Right cardiac atrium (tissue), 5 donors: Measurements from ENCODE around the gene PRKCI. TPM values are rescaled to one million over a fixed set of nuclear protein-coding genes. Genes with fewer than 3 reads are reported as not detected.

Experiments used
- ATAC-seq, 2 donors: fragments of 200-7000 bp; cut with Tn5 transposase; one replicate each; pipeline versions ENCODE4 v1.8.0 to v1.9.1; 2020; ENCODE audit warnings: moderate library complexity in 2 of 2, mild to moderate bottlenecking in 1 of 2
- DNase-seq, 3 donors: peaks; one replicate each; pipeline ENCODE4 v3.0.0-alpha.2; 2020
- H3K27ac ChIP-seq: one replicate; pipeline ENCODE4 v1.5.1; 2013; ENCODE audit warnings: mild to moderate bottlenecking, low read length, control low read depth, moderate library complexity
- H3K27me3 ChIP-seq: one replicate; pipeline ENCODE4 v1.6.1; 2013; ENCODE audit not compliant: control insufficient read depth, insufficient read depth
- H3K4me1 ChIP-seq: one replicate; pipeline ENCODE4 v1.6.1; 2013; ENCODE audit warnings: low read length; ENCODE audit not compliant: control insufficient read depth, insufficient read depth
- H3K4me3 ChIP-seq: one replicate; pipeline ENCODE4 v1.5.1; 2013; ENCODE audit warnings: low read length, control low read depth
- H3K9me3 ChIP-seq: one replicate; pipeline ENCODE4 v1.6.1; 2013; ENCODE audit warnings: low read length; ENCODE audit not compliant: control insufficient read depth
- WGBS: extraction: QIAGEN DNeasy Blood & Tissue Kit; methylation state at CpG from one replicate; pipeline ENCODE4 v1.1.7; 2013; 5-methylcytosine and 5-hydroxymethylcytosine counted together
- intact Hi-C, 4 donors: fragments of 100-400 bp; cut with DNase I; formaldehyde crosslinking; loops; one replicate each; pipeline versions ENCODE4 v1.11.0 to v1.14.0; 2022 to 2023
- polyA plus RNA-seq: library from polyadenylated mRNA; stranded (reverse); fragments of 200-250 nt; gene quantifications from one replicate; pipeline ENCODE4 v1.2.3, GENCODE V29; 2013
- total RNA-seq, 4 donors: library from RNA; stranded (reverse); fragmentation: NEBNext Ultra II Directional; extraction: Animal tissue kit (Norgen Biotek cat#: 25700); gene quantifications; one replicate each; pipeline ENCODE4 v1.2.1, GENCODE V29; 2021
- donor health status: healthy with polysubstance abuse.
- donor health status: DM: no; HTN: yes; CAD: no.
- donor health status: DM: no; HTN: no; CAD: no.
- donor health status: DM: no; HTN: yes; CAD: no; lungs with severe emphysema.
- donor health status: DM: yes; HTN: yes; CAD: no.

PRKCI gene
- total and polyA plus RNA-seq, 5 donors, result 9.0 to 20.6 (median 16.6) TPM

GRCh38 chr3:170296703-170297102 lies 74.5 kb downstream of the PRKCI start:
- DNase-seq (no peak), ATAC-seq (no peak)
- no peaks in the 10 kb centered on the region for H3K4me1 ChIP-seq
- no peak overlapping the region for H3K4me3 ChIP-seq
- intact Hi-C loops, result no loop called here
- no peaks in the 10 kb centered on the region for H3K27me3 ChIP-seq
- H3K27ac ChIP-seq, result no peak overlapping the region
- no peaks in the 10 kb centered on the region for H3K9me3 ChIP-seq

- 49% methylated on average over 3 of the region's 3 CpGs for WGBS
- no peak for DNase-seq
- ATAC-seq, result peak in 1 of 2 donors; percentile 25
- Histone ChIP-seq H3K4me1 (no peaks in the 10 kb centered on the region), H3K4me3 (no peak overlapping the region), H3K27ac (no peak overlapping the region), H3K9me3 (no peaks in the 10 kb centered on the region), H3K27me3 (no peaks in the 10 kb centered on the region)
- intact Hi-C loops, result no loop called here
These were observed 79.2 kb downstream of the PRKCI start for GRCh38 chr3:170301405-170301804.

- no peak overlapping the region for H3K27ac ChIP-seq
- intact Hi-C loops, result no loop called here
These were observed 79.8 kb downstream of the PRKCI start for GRCh38 chr3:170302008-170302407.

GRCh38 chr3:170306015-170306414 lies 83.8 kb downstream of the PRKCI start:
- Histone ChIP-seq H3K27me3 (no peaks in the 10 kb centered on the region), H3K9me3 (no peaks in the 10 kb centered on the region), H3K4me3 (no peak overlapping the region), H3K27ac (no peak overlapping the region), H3K4me1 (no peaks in the 10 kb centered on the region)
- intact Hi-C loops, result no loop called here
- WGBS, result 90% methylated on average over 2 of the region's 2 CpGs
- DNase-seq (no peak), ATAC-seq (no peak)

More at GRCh38 chr3:170302008-170302407, 79.8 kb downstream of the PRKCI start:
- WGBS, result 97% methylated on average over 1 of the region's 1 CpG
- H3K4me1 ChIP-seq, result no peaks in the 10 kb centered on the region
- H3K9me3 ChIP-seq, result no peaks in the 10 kb centered on the region
- DNase-seq, result no peak
- no peak overlapping the region for H3K4me3 ChIP-seq
- ATAC-seq, result no peak
- H3K27me3 ChIP-seq, result no peaks in the 10 kb centered on the region

GRCh38 chr3:170307671-170308405 lies 85.6 kb downstream of the PRKCI start:
- H3K4me1 ChIP-seq, result no peaks in the 10 kb centered on the region
- no peaks in the 10 kb centered on the region for H3K9me3 ChIP-seq
- no peak overlapping the region for H3K27ac ChIP-seq
- no peak for DNase-seq
- ATAC-seq, result no peak
- H3K4me3 ChIP-seq, result no peak overlapping the region
- no peaks in the 10 kb centered on the region for H3K27me3 ChIP-seq
- 94% methylated on average over 11 of the region's 11 CpGs for WGBS
- intact Hi-C loops, result no loop called here

GRCh38 chr3:170309046-170309445 lies 86.8 kb downstream of the PRKCI start:
- no peak overlapping the region for H3K4me3 ChIP-seq
- no peaks in the 10 kb centered on the region for H3K27me3 ChIP-seq
- DNase-seq (no peak), ATAC-seq (no peak)
- no peaks in the 10 kb centered on the region for H3K9me3 ChIP-seq
- no peak overlapping the region for H3K27ac ChIP-seq
- 63% methylated on average over 1 of the region's 1 CpG for WGBS
- intact Hi-C loops, result no loop called here
- H3K4me1 ChIP-seq, result no peaks in the 10 kb centered on the region

GRCh38 chr3:170317954-170318353 lies 95.7 kb downstream of the PRKCI start:
- Histone ChIP-seq H3K4me3 (no peak overlapping the region), H3K27me3 (no peaks in the 10 kb centered on the region), H3K4me1 (peaks cover 2% of the 10 kb centered on the region), H3K9me3 (no peaks in the 10 kb centered on the region), H3K27ac (no peak overlapping the region)
- ATAC-seq (no peak), DNase-seq (no peak)
- WGBS, result 80% methylated on average over 3 of the region's 3 CpGs
- intact Hi-C loops, result no loop called here

- DNase-seq (no peak), ATAC-seq (peak in 1 of 2 donors; percentile 63)
- H3K27ac ChIP-seq, result no peak overlapping the region
- no peak overlapping the region for H3K4me3 ChIP-seq
- H3K4me1 ChIP-seq, result peaks cover 2% of the 10 kb centered on the region
- H3K27me3 ChIP-seq, result no peaks in the 10 kb centered on the region
- WGBS, result 43% methylated on average over 7 of the region's 7 CpGs
- H3K9me3 ChIP-seq, result no peaks in the 10 kb centered on the region
- intact Hi-C loops, result no loop called here
These were observed 98.4 kb downstream of the PRKCI start for GRCh38 chr3:170320461-170321121.

GRCh38 chr3:170321321-170322034 lies 99.3 kb downstream of the PRKCI start:
- WGBS, result 88% methylated on average over 11 of the region's 11 CpGs
- Histone ChIP-seq H3K4me3 (no peak overlapping the region), H3K9me3 (no peaks in the 10 kb centered on the region), H3K4me1 (peaks cover 2% of the 10 kb centered on the region), H3K27me3 (no peaks in the 10 kb centered on the region), H3K27ac (no peak overlapping the region)
- ATAC-seq (no peak), DNase-seq (no peak)
- intact Hi-C loops, result no loop called here

GRCh38 chr3:170322566-170323269 lies 100.5 kb downstream of the PRKCI start:
- no peaks in the 10 kb centered on the region for H3K27me3 ChIP-seq
- WGBS, result 71% methylated on average over 10 of the region's 10 CpGs
- intact Hi-C loops, result no loop called here
- H3K4me1 ChIP-seq, result peaks cover 2% of the 10 kb centered on the region
- H3K27ac ChIP-seq, result no peak overlapping the region
- no peak for DNase-seq
- ATAC-seq, result no peak
- H3K9me3 ChIP-seq, result no peaks in the 10 kb centered on the region
- no peak overlapping the region for H3K4me3 ChIP-seq

- Histone ChIP-seq H3K4me1 (peaks cover 2% of the 10 kb centered on the region), H3K27me3 (no peaks in the 10 kb centered on the region), H3K4me3 (no peak overlapping the region), H3K27ac (no peak overlapping the region), H3K9me3 (no peaks in the 10 kb centered on the region)
- ATAC-seq (no peak), DNase-seq (no peak)
- intact Hi-C loops, result no loop called here
- WGBS, result 82% methylated on average over 6 of the region's 6 CpGs
These were observed 101.1 kb downstream of the PRKCI start for GRCh38 chr3:170323331-170323730.
